Measurements from ENCODE around the gene GALNT18. TPM values are rescaled to one million over a fixed set of nuclear protein-coding genes. Genes with fewer than 3 reads are reported as not detected.

GALNT18 gene
- total RNA-seq, 1 experiment from 2014 or later: 9.2 TPM

GRCh38 chr11:11602011-11602410 lies 19.8 kb downstream of the GALNT18 start:
- H3K9me3 Mint-ChIP-seq (ENCODE audit: low read depth, unreplicated experiment): no peaks in the 10 kb centered on the region
- no TSS peak for BruUV-seq (replicated peaks)
- no peak overlapping the region for H3K27ac Mint-ChIP-seq (ENCODE audit: unreplicated experiment)
- no peak overlapping the region for H3K4me3 Mint-ChIP-seq (ENCODE audit: low read depth, unreplicated experiment)
- TF ChIP-seq CTCF (IDR thresholded peaks at IDR 0.05; ENCODE audit: unreplicated experiment): no peak
- CTCF ChIA-PET: no interaction called here
- H3K36me3 Mint-ChIP-seq (ENCODE audit: insufficient read depth, unreplicated experiment): no peaks in the 10 kb centered on the region
- no peak for DNase-seq
- intact Hi-C loops (cut with micrococcal nuclease; ENCODE audit: unreplicated experiment): no loop called here
- no peaks in the 10 kb centered on the region for H3K27me3 Mint-ChIP-seq (ENCODE audit: unreplicated experiment)
- peaks cover 7% of the 10 kb centered on the region for H3K4me1 Mint-ChIP-seq (ENCODE audit: low read depth, unreplicated experiment)

- TF ChIP-seq CTCF (IDR thresholded peaks at IDR 0.05; ENCODE audit: unreplicated experiment): no peak
- Mint-ChIP-seq H3K27me3 (ENCODE audit: unreplicated experiment) (no peaks in the 10 kb centered on the region), H3K9me3 (ENCODE audit: low read depth, unreplicated experiment) (no peaks in the 10 kb centered on the region), H3K27ac (ENCODE audit: unreplicated experiment) (no peak overlapping the region), H3K36me3 (ENCODE audit: insufficient read depth, unreplicated experiment) (no peaks in the 10 kb centered on the region), H3K4me3 (ENCODE audit: low read depth, unreplicated experiment) (no peak overlapping the region), H3K4me1 (ENCODE audit: low read depth, unreplicated experiment) (no peaks in the 10 kb centered on the region)
- CTCF ChIA-PET: no interaction called here
- no peak for DNase-seq
- no TSS peak for BruUV-seq (replicated peaks)
- intact Hi-C loops (cut with micrococcal nuclease; ENCODE audit: unreplicated experiment): no loop called here
Measured at GRCh38 chr11:11600288-11600687, 21.5 kb downstream of the GALNT18 start.

GRCh38 chr11:11598243-11598642 lies 23.6 kb downstream of the GALNT18 start:
- TF ChIP-seq CTCF (IDR thresholded peaks at IDR 0.05; ENCODE audit: unreplicated experiment): no peak
- Mint-ChIP-seq H3K4me1 (ENCODE audit: low read depth, unreplicated experiment) (no peaks in the 10 kb centered on the region), H3K9me3 (ENCODE audit: low read depth, unreplicated experiment) (no peaks in the 10 kb centered on the region), H3K36me3 (ENCODE audit: insufficient read depth, unreplicated experiment) (no peaks in the 10 kb centered on the region), H3K4me3 (ENCODE audit: low read depth, unreplicated experiment) (no peak overlapping the region), H3K27ac (ENCODE audit: unreplicated experiment) (no peak overlapping the region), H3K27me3 (ENCODE audit: unreplicated experiment) (no peaks in the 10 kb centered on the region)
- intact Hi-C loops (cut with micrococcal nuclease; ENCODE audit: unreplicated experiment): no loop called here
- DNase-seq: no peak
- CTCF ChIA-PET: no interaction called here
- BruUV-seq (replicated peaks): no TSS peak

GRCh38 chr11:11594162-11594561 lies 27.6 kb downstream of the GALNT18 start:
- no peaks in the 10 kb centered on the region for H3K27me3 Mint-ChIP-seq (ENCODE audit: unreplicated experiment)
- H3K36me3 Mint-ChIP-seq (ENCODE audit: insufficient read depth, unreplicated experiment): no peaks in the 10 kb centered on the region
- TF ChIP-seq CTCF (IDR thresholded peaks at IDR 0.05; ENCODE audit: unreplicated experiment): no peak
- DNase-seq: no peak
- no peak overlapping the region for H3K27ac Mint-ChIP-seq (ENCODE audit: unreplicated experiment)
- intact Hi-C loops (cut with micrococcal nuclease; ENCODE audit: unreplicated experiment): no loop called here
- CTCF ChIA-PET: no interaction called here
- H3K9me3 Mint-ChIP-seq (ENCODE audit: low read depth, unreplicated experiment): no peaks in the 10 kb centered on the region
- H3K4me3 Mint-ChIP-seq (ENCODE audit: low read depth, unreplicated experiment): no peak overlapping the region
- BruUV-seq (replicated peaks): no TSS peak
- H3K4me1 Mint-ChIP-seq (ENCODE audit: low read depth, unreplicated experiment): no peaks in the 10 kb centered on the region

Data from Calu3 (cell line).